ENCODE results near the gene CARD9.

CARD9 gene

DNA sequence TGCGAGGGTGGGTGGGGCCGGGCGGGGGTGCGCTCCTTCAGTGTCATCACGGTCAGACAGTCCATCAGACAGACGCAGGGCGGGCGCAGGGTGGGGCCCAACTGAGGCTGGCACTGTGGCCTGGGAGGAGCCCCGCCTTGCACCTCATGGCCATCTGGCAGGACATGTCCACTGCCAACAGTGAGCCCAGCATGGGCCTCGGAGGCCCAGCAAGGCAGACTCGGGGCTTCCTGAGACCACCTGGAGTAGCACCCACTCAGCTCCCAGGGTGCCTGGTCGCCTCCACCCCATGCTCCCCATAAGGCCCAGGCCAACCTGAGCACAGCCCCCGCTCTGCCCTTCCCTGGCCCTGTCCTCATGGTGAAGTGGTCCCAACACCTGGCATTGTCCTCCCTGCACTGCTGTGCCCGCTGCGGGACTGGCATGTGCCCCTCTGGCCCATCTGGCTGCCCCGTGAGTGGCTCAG is 54.7 kb downstream of the CARD9 start:
- no peak for DNase-seq

- no peak for DNase-seq
These were observed 55.2 kb downstream of the CARD9 start for GRCh38 chr9:136318111-136318775.

DNA sequence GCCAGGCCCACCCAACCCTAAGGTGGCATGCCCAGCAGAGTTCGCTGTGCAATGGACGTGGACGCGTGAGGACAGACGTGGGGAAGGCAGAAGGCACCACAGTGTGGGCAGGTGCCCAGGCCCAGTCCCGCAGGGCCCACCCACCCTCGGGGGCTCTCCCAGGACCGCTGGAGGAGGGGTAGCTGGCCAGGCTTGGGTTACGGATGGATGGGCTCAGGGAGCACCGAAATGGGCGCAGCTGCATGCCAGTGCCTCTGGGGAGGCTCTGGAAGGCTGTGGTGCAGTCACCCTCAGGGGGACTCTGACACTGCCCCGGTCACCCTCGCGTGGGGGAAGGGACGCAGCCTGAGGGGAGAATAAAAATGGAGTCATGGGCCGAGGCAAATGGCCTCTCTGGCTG is 55.8 kb downstream of the CARD9 start:
- DNase-seq, result no peak

- DNase-seq, result no peak
These were observed 56.4 kb downstream of the CARD9 start for GRCh38 chr9:136316896-136317676.

DNA sequence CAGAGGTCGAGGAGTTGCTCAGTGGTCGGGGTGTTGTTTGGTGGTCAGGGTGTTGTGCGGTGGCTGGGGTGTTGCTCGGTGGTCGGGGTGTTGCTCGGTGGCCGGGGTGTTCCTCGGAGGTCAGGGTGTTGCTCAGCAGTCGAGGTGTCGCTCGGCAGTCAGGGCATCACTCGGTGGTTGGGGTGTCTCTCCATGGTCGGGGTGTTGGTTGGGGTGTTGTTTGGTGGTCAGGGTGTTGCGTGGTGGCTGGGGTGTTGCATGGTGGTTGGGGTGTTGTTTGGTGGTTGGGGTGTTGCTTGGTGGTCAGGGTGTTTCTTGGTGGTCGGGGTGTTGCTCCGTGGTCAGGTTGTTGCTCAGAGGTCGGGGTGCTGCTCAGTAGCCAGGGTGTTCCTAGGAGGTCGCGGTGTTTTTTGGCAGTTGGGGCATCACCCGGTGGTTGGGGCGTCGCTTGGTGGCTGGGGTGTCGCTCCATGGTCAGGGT is 57.2 kb downstream of the CARD9 start:
- DNase-seq, result peak; percentile 56

GRCh38 chr9:136314944-136315343 is 58.5 kb downstream of the CARD9 start:
- no peak for DNase-seq

GRCh38 chr9:136314056-136314416 is 59.4 kb downstream of the CARD9 start:
- no peak for DNase-seq
